HG02970 (cell line): Measurements from ENCODE around the gene OR7G2.
"Not testable (repeated sequence)": the region's sequence is repeated elsewhere in the genome, so short reads cannot be mapped to it uniquely, and the experiment has no call there.

ENCODE experiments used
- ATAC-seq: cut with Tn5 transposase; IDR thresholded peaks from one replicate; pipeline ENCODE4 v1.9.1; 2021; ENCODE audit warnings: mild to moderate bottlenecking, moderate library complexity, moderate number of reproducible peaks; ENCODE audit not compliant: unreplicated experiment, low FRiP score

The OR7G2 gene

DNA sequence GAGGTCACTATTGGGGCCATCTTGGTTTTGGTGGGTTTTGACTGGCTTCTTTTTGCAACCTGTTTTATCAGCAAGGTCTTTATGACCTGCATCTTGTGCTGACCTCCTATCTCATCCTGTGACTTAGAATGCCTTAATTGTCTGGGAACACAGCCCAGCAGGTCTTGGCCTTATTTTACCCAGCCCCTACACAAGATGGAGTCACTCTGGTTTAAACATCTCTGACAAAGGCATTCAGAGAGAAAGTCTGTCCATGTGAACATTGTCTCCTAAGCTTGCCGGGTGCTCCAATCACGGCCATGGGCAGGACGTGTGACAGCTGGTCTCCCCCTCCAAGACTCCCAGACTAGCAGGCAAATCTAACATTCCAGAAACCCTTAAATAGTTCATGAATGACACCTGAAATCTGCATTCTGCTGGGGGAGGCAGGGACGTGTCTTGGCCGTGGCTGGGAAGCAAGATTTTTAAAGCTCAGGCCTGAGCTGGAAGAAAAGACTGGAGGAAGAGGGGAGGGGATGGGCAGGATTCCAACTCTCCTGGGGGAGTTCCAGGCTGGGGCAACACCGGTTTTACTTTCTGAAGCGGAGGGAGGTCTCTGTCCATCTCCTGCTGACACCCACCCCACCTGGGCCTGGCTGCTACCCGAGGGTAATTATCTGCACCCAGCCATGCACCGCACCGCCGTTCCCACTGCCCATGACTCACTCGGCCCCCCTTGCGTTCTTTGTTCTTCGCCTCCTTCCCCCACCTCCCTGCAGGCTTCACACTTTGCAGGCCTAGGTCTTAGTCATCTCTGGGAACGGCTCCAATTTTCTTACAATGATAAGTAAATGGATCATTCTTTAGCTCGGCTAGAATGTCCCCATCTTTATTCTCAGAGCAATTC is 32.0 kb downstream of the OR7G2 start:
- no peak for ATAC-seq

DNA sequence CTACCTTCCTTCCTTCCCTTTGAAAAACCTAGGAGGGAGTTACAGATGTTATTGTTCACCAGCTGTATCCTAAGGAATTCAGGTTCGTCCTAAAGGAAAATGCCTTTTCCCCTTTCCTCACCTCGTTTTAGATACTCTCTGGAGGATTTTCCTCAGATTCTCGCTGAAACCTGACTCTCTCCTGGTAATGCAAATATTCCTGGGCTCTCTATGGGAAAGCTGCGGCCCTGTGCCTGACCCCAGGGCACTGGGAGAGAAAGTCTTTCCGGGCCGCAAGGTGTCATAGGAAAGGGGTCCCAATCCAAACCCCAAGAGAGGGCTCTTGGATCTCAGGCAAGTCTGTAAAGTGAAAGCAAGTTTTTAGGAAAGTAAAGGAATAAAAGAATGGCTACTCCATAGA is 33.5 kb downstream of the OR7G2 start:
- ATAC-seq: no peak

DNA sequence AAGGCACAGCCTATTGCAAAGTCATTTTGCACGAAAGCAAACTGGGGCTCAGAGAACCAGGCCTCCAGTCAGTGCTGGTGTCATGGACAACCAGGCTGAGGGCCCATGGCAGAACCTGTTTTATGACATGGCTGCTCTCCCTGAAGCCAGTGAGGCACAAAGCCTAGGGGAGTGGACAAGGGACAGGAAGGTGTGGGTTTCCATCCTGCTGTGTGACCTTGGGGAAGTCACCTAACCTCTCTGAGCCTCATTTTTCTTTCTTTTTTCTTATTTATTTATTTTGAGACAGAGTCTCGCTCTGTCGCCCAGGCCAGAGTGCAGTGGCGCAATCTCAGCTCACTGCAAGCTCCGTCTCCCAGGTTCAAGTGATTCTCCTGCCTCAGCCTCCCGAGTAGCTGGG is 35.6 kb downstream of the OR7G2 start:
- not testable (repeated sequence) for ATAC-seq

DNA sequence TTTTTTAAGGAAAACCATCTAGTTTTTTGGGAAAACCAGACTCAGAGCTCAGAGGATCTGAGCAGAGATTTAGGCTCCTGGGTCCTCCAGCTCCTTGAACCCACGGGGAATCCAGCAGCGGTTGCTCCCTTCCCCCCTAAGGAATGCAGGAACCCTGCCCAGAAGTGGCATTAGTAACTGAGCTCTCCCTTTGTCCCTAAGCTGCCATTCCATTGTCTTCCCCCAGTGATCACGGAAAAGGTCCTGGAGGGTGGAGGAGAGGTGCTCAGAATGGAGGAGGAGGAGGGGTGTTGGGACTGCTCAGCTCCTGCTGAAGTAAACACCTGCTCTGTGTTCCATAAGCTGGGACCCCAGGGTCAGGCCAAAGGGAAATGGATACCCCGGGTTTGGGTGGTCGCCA is 37.2 kb downstream of the OR7G2 start:
- ATAC-seq: no peak

DNA sequence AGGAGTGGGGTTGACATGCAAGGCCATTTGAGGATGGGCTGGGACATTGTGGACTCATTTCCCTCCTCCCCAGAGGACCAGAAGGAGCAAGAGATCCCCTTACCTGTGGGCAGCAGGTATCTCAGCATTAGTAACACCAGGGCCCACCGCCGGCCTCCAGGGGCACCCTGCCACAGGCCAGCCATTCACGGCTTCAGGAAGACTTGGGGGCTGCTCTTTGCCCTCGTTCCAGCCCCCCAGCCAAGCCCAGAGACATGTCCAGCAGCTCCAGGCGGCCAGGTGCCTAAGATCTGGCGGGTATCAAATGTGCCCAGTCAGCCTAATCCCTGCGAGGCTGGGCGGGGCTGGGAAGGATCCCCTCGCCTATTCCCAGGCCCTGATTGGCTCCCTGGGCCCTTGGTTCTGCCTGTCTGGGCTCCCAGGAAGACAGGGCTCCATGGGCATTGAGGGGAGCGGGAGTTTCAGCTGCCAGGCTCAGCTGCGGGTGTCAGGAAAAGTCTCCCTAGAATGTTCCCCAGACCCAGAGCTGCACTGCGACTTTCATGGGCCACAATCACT is 41.7 kb downstream of the OR7G2 start:
- ATAC-seq: no peak

DNA sequence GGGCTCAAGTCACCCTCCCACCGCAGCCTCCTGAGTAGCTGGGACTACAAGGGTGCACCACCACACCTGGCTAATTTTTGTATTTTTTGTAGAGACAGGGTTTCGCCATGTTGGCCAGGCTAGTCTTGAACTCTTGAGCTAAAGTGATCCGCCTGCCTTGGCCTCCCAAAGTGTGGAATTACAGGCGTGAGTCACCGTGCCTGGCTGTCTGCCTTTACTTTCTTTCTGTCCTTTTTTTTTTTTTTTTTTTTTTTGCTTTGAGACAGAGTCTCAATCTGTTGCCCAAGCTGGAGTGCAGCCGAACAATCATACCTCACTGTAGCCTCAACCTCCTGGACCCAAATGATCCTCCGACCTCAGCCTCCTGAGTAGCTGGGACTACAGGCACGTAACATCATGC is 45.4 kb downstream of the OR7G2 start:
- no peak for ATAC-seq

DNA sequence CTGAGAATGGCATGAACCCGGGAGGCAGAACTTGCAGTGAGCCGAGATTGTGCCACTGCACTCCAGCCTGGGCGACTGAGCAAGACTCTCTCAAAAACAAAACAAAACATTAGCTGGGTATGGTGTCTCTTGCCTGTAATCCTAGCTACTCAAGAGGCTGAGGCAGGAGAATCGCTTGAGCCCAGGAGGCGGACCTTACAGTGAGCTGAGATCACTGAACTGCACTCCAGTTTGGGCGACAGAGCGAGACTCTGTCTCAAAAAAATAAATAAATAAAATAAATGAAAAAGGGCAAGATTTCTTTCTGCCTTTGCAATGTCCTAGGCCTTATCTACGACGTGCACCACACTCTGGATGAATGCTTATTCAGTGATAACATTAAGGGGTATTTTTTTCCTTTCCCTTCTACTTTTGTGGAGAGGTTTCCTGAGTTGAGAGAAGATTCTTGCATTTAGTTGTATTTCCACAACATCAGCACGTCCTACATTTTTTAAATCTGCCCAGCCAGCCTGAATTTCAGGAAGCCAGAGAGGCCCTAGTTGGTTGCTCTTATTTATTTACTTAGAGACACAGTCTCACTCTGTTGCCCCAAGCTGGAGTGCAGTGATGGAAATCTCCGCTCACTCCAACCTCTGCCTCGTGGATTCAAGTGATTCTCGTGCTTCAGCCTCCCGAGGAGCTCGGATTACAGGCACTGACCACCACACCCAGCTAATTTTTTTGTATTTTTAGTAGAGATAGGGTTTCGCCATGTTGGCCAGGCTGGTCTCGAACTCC is 46.5 kb downstream of the OR7G2 start:
- no peak for ATAC-seq

DNA sequence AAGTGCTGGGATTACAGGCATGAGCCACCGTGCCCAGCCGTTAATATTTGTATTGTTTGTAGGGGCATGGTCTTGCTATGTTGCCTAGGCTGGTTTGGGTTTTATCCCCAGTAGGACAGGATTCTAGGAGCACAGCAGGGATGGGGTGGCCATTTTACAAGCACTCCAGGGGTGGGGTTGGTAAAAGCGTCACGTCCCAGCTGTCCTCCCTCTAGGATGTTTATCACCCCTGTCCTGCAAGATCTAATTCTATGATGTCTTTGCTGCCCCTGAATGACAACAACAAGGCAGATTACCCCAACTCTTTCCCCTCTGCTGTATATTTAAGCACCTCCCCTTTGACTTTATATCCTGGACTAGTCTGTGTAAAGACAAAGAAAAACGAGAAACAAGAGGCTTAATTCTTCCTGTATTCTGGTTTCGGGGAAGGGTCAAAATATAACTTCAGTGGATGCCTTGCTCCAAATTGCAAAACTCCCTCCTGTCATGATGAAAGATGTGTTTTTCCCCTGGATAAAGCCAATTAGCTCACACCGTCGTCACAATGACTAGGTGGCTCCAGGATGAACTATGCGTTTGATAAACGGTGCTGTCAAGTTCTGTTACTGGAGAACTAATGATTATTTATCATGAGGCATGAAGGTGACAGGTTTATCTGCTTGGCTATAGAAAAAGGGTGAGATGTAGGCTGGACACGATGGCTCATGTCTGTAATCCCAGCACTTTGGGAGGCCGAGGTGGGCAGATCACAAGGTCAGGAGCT is 48.2 kb downstream of the OR7G2 start:
- ATAC-seq: no peak

DNA sequence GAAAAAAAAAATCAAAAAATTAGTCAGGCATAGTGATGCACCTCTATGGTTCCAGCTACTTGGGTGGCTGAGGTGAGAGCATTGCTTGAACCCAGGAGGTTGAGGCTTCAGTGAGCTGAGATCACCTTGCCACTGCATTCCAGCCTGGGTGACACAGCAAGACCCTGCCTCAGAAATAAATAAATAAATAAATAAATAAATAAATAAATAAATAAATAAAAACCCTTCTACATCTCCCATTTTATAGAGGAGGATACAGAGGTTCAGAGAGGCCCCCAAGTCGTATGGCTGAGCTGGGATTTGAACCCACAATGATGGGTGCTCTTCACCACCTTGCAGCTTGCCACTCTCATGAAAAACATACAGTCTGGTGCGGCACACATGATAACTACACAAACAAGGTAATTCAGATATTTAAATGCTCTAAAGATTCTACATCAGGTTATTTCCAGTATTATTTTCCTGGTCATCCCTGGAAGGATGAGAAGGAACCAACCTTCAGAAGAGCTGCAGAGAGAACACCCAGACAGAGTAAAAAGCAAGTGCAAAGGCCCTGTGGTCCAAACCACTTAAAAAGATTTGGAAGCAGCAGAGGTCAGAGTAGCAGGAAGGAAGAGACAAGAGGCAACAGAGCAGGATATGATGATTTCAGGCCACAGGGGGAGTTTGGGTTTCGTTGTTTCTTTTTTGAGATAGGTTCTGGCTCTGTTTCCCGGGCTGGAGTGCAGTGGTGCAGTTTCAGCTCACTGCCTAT is 49.6 kb downstream of the OR7G2 start:
- ATAC-seq: no peak

DNA sequence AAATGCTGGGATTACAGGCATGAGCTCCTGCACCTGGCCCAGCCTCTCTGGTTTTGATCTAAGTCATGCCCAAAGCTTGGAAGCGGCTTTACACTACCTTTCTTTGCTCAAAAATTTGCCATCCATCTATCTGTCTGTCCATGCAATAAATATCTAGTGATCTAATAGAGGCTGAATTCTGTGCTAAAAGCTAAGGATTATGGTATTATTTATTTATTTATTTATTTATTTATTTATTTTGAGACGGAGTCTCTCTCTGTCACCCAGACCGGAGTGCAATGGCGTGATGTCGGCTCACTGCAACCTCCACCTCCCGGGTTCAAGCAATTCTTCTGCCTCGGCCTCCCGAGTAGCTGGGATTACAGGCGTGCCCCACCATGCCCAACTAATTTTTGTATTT is 51.1 kb downstream of the OR7G2 start:
- not testable (repeated sequence) for ATAC-seq

DNA sequence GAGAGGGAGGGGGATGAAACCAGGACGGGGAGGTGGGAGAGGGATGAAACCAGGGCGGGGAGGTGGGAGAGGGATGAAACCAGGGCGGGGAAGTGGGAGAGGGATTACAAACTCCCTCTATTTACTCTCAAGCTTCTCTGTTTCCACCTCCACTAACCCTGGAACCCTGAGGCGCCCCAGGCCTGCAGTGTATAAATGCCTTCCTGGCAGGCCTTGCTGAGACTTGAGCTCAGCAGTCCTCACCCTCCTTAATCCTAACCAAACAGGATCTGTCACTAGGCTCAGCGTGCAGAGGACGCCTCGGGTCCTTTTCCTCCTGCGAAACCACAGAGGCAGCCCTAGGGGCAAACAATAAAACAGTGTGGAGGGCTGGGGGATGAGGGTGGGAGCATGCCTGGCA is 52.5 kb downstream of the OR7G2 start:
- no peak for ATAC-seq

DNA sequence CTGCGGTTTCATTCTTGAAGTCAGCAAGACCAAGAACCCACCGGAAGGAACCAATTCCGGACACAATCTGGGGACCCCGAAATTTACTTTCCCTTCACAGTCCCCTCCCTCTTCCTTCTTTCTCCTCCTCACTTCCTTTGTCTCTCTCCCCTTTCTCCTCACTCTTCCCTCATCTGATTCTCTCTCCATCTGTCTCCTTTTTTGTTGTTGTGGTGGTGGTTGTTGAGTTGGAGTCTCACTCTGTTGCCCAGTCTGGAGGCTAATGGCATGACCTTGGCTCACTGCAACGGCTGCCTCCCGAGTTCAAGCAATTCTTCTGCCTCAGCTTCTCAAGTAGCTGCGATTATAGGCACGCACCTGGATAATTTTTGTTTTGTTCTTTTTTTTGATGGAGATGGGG is 53.1 kb downstream of the OR7G2 start:
- ATAC-seq: no peak

DNA sequence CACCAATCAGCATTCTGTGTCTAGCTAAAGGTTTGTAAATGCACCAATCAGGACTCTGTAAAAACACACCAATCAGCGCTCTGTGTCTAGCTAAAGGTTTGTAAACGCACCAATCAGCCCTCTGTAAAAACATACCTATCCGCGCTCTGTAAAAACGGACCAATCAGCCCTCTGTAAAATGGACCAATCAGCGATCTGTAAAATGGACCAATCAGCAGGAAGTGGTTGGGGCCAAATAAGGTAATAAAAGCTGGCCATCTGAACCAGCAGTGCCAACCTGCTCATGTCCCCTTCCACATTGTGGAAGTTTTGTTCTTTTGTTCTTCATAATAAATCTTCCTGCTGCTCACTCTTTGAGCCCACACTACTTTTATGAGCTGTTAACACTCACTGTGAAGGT is 53.6 kb downstream of the OR7G2 start:
- ATAC-seq: not testable (repeated sequence)

DNA sequence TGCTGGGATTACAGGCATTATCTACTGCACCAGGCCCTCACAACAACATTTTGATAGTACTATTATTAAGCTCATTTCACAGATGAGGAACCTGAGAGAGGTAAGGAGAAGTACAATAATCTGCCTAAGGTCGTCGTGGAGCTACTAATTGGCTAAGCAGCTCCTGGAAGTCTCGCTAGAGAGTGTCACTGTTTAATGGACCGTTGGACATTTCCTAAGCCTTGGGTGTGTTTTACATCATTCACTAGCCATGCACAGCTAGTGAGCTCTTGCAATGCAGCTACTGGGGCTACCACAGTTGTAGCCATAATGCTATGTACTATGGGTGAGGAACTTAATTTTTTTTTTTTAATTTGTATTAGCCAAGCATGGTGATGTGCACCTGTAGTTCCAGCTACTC is 54.4 kb downstream of the OR7G2 start:
- no peak for ATAC-seq
